HG03565 (cell line): ENCODE data around the gene CCIN.
A peak's percentile ranks its signal among the peaks of the same experiment; 100 is the strongest.
"Not testable (repeated sequence)": the region's sequence is repeated elsewhere in the genome, so short reads cannot be mapped to it uniquely, and the experiment has no call there.

Experiments used
- ATAC-seq: cut with Tn5 transposase; IDR thresholded peaks from one replicate; pipeline ENCODE4 v1.9.1; 2021; ENCODE audit warnings: mild to moderate bottlenecking, moderate library complexity; ENCODE audit not compliant: unreplicated experiment

The CCIN gene

DNA sequence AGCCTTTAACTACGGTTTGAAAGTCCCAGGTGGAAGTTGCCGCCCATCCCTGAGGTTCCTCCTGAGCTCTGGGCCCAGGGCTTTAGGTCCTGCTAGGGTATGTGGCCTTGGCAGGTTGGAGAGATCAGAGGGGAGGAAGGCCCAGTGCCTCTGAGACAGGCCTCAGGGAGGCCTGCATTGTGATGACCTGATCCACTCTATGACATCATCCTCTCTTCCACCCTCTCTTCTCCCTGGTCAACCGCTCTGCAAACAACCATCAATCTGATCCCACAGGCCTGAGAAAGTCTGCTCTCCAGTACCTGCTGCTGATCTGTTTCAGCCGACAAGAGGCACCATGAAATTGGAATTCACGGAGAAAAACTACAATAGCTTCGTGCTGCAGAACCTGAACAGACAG is at the start of gene CCIN:
Gene CCIN, plus strand, starts transcription at position 223 of the 400 bp plus-strand sequence. Its CDS starts 115 bp downstream, at position 338.
- no peak for ATAC-seq

DNA sequence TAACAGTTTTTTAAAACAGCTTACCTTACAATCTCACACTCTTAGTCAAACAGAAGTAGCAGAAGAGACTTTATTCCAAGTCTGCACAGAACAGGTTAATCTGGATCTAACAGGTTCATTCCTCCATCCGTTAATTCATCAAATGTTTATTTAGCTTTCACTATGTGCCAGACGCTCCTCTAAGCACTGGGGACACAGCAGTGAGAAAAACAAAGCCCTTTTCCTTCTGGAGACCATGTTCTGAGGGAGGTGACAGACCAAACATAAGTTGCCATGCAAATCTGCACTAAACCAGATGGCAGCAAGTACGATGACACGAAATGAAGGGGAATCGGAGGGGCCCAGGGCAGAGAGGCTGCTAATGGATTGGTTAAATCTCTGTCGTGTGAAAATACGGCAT is 49.7 kb upstream of the CCIN start:
- no peak for ATAC-seq

DNA sequence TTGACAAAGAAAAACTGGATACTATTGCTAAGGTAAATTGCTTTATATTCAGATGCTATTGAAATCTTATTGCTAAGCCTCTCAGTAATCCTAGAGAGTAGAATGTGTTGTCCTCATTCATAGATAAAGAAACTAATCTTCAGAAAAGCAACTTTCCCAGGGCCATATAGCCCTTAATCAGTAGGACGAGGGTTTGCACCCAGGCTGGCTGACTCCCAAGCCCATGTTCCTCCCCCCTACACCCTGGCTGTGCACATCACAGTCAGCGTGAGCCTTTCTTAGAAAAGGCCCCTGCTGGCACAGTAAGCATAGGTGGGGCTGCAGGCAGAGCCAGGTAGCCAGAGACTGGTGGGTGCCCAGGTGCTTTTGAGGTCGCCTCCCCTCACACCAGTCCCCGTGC is 48.5 kb upstream of the CCIN start:
- no peak for ATAC-seq

DNA sequence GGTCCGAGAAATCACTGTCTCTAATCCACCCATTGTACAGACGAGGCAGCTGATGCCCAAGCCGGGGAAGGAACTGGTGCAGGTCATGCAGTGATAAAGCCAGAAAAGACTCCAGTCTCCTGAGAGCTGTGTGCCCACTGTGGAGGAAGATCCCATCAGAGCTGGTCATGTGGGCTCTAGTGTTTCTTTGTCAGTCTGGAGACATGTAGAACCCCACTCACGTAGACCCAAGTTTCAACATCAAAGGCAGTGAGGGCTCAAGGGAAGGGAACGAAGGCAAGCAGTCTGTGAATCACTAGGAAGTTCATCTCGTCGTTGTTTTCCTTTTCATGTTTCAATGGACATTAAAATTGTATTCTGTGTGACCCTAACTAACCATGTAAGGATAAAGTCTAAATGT is 47.2 kb upstream of the CCIN start:
- no peak for ATAC-seq

DNA sequence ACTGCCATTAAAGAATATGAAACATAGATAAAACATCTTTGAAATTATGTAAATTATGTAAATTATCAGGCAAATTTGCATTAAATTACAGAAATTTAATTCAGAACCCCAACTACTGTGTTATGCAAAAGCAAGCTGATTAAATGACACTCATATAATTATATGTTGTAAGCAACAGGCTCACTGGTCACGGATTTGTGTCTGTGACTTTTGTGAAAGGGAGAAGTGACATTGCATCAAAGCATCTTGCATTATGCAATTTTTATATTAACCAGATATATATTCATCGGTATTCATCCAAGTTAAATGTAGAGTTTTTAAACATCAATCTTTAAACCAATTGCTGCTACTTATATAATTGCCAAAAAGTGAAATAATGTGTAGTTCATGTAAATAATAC is 45.7 kb upstream of the CCIN start:
- no peak for ATAC-seq

DNA sequence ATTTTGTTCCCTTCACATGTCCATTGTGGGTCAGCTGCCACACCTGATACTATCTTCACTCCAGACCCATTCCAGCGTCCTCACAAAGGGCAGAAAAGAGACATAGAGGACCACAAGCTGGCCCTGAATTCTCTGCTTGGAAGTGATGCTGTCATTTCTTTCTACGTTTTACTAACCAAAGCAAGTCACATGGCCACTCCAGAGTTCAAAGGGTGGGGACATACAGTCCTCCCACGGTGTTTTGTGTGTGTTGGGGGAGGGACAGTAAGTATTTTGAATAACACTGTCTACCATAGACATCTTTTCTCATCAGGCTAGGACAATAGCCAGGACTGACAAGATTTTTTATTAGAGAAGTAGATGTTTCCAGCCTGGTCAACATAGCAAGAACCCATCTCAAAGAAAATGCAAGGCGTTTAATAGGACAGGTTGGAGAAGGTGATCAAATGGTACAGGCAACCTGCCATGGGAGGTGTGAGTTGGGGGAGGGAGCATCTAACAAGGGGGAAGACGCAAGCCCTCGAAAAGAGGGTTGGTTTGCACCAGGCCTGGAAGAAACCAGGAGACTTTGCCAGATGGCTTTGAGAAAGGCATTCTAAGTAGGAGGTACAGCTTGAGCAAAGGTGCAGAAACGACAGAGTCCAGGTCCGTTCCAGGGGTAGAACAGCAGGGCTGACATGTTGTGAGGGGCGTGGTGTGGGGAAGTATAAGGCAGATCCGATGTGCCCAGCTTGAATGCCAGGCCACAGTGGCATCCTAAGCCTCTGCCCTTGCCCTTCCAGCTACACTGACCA is 43.9 kb upstream of the CCIN start:
- no peak for ATAC-seq

DNA sequence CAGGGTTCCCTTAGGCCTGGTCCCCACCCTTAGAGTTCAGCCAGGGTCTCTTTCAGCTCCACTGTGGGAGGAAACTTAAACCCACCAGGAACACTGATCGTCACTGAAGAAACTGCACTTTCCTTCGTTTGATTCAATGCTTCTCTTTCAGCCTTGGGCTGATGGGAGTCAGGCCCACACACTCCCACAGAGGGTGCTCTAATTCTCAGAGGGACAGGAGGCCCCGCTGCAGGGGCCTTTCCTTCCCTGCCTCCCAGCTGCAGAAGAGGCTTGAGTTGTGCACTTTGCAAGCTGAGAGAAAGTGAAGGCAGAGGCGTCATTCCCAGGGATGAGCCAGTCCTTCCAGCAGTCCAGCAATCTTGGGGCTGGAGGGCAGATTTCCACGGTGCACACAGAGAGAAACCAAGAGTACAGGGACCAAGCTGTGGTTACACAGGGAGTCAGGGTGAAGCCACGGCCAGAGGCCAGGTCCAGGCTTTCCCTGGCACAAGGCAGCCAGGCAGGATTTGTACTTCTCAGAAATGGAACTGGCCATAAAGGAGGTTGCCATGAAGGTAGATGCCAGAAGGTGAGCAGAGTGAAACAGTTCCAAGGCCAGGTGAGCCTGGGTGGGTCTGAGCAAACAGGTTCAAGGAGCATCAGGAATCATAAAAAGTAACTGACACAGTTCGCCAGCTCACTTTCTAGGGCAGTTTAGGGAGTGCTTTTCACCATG is 43.0 kb upstream of the CCIN start:
- ATAC-seq, result no peak

DNA sequence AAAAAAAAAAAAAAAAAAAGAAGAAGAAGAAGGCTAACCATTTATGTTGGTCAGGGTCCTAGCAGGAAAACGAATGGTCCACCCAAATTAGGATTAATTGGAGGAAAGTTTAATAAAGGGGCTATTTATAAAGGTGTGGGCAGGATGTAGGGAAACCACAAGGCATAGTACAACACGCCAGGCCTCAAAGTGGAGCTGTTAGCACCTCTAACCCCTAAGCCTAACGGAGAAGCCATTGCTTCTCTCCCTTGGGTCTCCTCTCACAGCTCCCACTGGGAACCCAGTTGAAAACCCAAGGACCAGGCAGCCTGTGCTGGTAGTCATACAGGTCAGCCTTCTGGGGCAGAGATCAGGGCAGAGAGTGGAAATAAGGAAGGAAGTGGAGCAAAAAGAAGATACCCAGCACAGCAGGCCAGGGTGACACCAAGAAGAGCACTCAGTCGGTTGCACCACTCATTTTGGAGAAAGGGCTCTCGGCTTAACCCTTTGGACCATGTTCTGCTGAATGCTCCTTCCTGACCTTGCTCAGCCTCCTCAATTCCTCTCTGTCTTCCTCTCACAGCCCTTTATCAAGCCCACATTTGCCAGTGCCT is 41.4 kb upstream of the CCIN start:
- ATAC-seq, result no peak

DNA sequence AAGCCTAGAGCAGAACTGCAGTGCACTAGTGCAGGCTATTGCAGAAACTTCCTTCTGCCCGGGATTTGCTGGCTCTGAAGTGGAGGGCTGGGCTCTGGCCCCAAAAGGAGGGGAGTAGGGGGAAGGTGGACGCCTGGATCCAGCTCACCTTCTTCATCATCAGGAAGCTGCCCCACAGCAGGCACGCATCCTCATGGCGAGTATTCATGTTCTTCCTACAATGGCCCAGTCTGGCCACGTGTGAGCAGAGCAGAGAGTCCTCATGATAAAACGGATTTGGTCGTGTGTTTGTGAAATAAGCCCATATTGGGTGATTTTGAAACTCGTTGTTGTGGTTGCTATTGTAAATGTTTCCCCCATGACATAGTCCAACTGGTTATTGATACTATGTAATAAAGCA is 40.8 kb upstream of the CCIN start:
- no peak for ATAC-seq

DNA sequence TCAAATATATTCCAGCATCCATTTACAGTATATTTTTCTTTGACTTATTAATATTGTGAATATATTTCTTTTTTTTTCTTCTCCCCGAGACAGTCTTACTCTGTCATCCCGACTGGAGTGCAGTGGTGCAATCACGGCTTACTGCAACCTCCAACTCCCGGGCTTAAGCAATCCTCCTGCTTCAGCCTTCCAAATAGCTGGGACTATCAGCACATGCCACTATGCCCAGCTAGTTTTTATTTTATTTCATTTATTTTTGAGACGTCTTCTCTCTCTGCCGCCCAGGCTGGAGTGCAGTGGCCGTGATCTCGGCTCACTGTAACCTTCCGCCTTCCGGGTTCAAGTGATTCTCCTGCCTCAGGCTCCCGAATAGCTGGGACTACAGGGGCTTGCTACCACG is 40.0 kb upstream of the CCIN start:
- ATAC-seq, result no peak

DNA sequence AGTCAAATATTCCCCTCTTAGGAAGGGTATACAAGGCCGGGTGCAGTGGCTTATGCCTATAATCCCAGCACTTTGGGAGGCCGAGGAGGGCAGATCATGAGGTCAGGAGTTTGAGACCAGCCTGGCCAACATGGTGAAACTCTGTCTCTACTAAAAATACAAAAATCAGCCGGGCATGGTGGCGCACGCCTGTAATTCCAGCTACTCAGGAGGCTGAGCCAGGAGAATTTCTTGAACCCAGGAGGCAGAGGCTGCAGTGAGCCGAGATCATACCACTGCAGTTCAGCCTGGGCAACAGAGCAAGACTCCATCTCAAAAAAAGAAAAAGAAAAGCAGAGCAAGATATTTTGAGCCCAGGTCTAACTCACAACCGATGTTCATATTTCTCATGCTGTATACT is 37.5 kb upstream of the CCIN start:
- ATAC-seq, result not testable (repeated sequence)

DNA sequence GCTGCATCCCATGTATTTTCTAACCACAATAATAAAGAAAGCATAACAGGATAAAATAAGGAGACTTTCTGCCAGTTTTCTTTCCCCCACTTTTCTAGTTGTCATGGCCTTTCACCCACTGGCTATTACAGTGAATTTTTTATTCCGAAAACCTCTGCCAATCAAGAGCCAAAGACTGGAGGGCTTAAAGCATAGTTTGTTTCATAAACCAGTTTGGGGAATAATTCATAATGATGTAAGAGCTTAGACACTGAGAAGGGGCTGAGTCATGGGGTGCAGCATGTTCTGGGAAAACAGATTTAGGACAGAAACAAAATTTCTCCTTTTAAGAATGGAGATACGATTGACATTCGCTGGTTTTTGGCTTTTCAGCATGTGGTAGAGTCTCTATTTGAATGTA is 37.1 kb upstream of the CCIN start:
- ATAC-seq, result no peak

DNA sequence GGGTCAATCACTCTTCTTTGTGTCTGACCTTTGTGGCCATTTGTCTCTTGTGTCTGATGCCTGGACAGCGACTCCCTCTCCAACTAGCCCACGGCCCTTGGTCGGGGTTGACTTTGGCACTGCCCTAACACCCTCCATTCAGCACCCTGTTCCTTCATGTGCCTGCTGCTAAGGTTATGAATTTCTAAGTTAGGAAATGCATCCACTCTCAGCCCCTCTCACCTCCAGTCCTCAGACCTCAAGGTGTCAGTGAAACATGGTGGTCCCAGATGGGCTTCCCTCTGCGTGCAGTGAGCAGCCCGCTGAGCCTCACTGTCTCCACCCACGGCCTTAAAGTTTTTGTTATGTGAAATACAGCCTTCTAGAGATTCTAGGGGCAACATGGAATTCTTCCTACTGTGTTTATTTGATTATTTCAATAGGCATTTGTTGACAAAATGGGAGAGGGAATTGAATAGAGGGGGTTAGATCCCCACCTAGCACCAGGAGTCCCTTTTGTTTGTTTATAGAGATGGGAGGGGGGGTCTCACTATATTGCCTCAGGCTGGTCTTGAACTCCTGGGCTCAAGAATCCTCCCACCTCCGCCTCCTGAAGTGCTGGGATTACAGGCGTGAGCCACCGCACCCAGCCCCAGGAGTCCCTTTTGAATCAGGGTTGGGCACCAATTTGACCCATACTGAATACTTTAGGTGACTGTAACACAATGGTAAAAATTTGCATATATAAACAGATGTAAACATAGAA is 34.3 kb upstream of the CCIN start:
- no peak for ATAC-seq

DNA sequence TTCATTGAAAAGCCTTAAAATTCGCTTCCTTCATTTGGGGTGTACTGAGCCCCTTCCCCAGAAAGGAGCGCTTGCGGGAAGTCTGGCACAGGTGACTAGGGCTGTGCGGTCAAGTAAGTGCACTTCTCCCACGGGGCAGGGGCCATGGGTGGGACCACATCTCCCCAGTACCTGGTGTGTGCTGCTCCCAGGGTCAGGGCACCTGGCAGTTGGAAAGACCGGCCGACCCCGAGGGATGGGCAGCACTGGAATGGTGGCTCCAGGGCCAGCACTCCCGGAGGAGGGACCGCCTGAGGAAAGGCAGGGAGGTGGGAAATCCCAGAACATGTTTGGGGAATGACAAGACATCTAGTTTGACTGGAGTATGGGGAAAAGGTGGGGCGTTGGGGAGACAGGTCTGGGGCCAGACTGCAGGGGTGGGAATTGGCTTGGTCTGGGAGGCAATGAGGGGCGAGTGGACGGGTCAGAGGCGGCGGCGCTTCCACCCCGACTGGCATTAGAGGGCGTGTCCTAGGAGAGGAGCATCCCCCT is 33.4 kb upstream of the CCIN start:
- ATAC-seq, result no peak

DNA sequence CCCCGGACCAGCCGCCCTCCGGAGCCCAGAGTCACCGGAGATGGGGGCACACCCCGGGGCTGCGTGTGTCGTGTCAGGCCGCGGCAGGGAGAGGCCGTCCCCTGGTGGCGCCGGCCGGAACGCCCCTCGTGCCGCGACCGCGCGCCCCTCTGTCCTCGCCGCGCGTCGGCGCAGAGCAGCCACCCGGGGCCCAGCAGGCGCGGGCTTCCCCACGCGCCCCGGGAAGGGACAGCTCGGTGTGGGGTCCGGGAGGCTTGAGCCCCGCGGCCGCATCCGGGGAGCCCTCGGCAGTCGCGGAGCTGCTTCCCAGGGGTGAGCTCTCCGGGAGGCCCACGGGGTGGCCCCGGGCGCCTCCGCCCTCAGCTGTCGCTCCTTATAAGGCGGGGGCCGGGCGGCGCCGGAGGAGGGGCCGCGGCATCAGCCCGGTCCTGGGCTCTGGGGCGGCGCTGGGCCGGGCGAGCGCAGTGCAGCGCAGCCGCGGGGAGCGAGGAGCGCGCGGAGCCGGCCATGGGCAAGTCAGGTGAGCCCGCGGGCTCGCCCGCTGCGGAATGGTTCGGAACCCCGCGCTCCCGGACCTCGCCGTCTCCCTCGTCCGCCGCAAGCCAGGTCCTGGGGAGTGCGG is 32.8 kb upstream of the CCIN start, which contains the start of gene GLIPR2:
Gene GLIPR2, plus strand, starts transcription at position 462 of the 622 bp plus-strand sequence. Its CDS starts 46 bp downstream, at position 508.
- ATAC-seq, result peak; percentile 82

DNA sequence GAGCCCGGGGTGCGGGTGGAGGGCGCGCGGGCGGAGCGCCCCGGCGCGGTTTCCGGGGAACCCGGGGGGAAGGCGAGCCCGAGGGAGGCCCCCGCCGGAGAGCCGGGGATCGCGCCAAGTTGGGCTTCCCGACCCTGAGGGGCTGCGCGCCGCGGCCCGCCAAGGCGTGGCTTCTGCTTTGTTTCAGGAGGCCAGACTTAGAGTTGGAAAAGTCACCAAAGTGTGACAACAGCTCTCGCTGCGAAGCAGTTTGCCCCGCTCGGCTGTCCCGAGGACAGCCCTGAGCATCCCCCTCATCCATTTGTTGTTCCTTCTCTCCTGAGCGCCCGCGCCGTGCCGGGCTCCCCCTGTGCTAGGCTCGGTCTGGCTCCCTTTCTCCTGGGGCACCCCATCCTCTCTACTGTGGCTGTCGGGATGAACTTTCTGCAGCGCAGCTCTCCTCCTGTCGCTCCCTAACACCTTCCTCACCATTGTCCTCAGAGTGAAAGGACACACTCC is 32.2 kb upstream of the CCIN start:
- peak; percentile 33 for ATAC-seq

DNA sequence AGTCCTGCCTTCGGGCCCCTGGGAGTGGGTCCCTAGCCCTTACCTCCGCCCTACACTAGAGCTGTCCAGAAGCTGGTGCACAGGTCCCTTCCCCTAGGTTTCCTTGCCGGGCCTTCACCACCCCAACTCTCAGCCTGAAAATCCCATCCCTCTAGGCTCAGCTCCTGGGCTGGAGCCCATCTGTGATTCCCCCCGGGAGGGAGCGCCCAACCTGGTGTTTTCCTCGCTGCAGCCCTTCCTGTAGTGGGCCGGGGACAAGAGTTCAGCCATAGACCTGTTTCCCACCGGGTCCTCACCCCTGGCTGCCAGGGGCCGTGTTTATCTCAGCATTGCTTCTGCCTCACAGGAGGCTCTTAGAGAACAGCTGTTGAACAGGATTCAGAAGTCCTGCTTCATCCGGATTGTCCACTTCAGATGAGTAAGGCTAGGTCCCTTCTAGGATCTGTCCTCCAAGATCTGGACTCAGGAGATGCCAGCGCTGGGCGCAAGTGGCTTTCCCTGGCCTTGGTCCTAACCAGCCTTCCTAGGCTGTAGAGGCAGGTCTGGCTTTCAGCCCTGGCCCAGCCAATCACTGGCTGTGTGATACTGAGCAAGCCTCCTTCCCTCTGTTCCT is 31.7 kb upstream of the CCIN start:
- no peak for ATAC-seq

DNA sequence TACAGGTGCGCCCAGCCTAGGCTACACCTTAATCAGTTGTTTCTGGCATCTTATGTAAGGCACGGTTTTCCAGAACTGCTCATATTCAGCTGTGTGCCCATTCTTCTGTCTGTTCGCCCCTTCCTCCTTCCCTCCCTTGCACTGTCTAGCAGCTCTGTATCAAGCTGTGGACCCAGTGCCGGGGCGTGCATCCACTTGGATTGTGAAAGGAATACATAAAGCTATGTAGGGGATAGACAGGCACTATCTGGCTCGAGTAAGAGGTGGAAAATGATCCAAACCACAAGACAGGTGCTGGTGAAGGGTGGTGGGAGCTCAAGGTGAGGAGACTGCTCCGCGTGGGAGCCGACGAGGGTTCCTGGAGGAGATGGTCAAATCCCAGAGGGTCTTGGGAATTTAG is 30.7 kb upstream of the CCIN start:
- no peak for ATAC-seq

DNA sequence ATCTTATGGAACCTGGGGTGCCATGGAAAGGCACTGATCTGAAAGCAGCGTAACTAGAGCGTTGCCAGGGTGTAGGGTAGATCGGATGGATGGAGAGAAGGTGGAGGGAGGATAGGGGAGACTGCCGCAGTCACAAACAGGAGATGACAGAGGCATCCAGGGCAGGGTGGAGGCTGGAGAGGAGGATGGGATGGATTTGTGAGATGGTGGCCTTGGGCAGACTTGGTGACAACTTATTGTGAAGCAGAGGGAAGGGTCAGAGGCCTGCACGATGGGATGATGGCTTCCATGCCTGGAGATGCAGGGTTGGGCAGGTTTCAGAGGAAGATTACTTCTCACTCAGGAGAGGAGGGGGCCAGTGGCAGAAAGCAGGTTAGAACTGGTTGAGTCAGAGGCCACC is 30.3 kb upstream of the CCIN start:
- ATAC-seq, result no peak
